ENCODE results near the gene CCDC71L.
"Not testable (repeated sequence)": the region's sequence is repeated elsewhere in the genome, so short reads cannot be mapped to it uniquely, and the experiment has no call there.

CCDC71L gene

DNA sequence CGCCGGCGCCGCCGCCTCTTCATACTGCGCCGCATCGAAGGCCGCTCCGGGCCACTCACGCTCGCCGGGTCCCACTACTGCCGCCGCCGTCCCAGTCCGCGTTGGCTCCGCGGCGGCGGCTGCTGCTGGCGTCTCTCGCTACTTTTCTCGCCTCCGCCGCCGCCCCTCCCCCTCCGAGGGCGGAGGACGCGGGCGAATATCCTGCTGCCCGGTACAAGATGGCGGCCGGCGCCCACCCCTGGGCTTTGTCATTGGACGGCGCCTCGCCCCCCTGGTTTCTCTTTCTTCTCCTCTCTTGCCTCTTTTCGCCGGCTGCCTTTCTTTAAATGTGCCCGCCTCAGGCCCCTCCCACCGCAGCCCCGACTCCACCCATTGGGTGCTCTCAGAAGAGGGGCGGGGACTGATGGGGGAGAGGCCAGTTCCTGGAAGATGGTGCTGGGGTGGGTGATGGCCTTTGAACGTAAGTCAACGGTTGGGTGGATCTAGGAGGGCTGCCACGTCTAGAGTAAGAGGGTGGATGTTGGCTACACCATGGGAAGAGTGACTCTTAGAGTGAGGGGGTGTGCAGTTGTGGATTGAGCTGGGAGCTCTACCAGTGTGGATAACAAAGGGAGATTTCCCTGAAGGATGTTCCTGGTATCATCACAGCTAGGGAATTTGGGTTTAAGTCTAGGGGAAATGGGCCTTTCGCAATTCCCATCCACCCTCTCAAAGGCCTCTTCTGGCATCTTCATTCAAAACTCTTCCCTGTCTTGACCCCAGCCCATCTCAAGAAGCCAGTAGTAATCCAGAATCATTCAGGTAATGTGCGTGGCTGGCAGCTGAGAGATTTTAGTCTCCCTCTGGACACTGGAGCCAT, at the start of gene CCDC71L:
Gene CCDC71L, minus strand, starts transcription at position 297 of the 859 bp plus-strand sequence. Its CDS starts 262 bp downstream, at position 35.
- DNase-seq: peak; percentile 92

DNA sequence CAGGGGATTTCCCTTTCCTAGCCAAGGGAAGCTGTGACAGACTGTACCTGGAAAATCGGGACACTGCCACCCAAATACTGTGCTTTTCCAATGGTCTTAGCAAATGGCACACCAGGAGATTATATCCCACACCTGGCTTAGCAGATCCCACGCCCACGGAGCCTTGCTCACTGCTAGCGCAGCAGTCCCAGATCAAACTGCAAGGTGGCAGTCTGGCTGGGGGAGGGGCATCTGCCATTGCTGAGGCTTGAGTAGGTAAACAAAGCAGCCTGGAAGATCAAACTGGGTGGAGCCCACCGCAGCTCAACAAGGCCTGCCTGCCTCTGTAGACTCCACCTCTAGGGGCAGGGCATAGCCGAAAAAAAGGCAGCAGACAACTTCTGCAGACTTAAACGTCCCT, 48.6 kb upstream of the CCDC71L start:
- not testable (repeated sequence) for DNase-seq

DNA sequence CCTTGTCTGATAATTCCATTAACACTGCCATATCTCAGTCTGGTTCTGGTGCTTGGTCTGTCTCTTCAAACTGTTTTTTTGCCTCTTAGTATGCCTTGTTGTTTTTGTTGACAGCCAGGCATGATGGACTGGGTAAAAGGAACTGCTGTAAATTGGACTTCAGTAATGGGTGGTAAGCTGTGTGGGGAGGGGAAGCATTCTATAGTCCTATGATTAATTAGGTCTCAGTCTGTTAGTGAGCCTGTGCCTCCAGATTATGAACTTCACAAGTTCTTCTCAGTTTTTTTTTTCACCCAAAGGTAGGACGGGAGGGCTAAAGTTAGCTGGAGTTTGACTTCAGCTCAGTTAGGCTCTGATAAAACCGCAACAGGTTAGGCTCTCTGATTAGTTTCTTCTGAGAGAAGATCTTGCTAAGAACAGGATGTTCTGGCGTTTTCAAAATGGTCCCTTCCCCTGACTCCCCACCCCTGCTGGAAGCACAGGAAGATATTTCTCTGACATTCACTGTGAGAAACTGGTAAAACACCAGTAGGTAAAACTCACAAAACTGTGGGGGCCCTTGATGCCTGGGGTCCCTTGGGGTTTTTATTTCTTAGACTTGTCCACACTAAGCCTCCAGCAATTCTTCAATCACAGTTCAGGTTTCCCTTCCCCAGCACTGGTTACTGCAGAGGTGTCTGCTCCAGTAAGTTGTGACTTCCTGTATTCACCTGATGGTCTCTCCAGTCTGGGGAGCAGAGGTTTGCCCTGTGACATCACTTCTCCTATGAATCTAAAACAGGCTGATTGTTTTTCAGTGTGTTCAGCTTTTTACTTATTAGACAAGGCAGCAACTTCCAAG, 43.3 kb upstream of the CCDC71L start:
- no peak for DNase-seq

DNA sequence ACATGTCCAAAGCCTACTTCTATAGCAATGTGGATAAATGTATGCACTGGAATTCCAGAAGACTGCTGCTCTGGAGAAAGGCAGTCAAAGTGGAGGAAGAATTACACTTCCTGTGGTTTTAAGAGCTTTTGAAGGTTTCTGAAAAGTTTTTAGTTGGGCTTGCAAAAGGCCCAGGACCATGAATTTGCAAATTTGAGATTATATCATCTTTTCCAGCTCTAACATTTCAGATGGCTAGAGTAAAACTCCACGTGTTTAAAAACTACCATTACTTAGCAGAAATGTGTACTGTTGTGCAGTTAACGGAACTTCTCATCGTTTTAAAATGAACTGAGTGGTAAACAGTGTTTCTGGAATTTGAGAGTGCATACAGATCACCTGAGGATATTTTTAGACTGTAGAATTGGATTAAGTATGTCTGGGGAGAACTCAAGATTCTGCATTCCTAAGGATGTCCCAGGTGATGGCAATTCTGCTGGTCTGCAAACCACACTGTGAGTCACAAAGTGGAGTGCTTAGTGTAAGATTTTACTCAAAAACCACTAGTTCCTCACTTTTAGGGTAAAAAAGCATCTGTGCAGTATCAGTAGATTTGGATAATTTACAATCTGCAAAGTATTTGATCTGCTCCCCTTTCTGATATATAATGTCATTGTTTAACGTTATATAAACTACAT, 32.9 kb upstream of the CCDC71L start:
- DNase-seq: no peak

DNA sequence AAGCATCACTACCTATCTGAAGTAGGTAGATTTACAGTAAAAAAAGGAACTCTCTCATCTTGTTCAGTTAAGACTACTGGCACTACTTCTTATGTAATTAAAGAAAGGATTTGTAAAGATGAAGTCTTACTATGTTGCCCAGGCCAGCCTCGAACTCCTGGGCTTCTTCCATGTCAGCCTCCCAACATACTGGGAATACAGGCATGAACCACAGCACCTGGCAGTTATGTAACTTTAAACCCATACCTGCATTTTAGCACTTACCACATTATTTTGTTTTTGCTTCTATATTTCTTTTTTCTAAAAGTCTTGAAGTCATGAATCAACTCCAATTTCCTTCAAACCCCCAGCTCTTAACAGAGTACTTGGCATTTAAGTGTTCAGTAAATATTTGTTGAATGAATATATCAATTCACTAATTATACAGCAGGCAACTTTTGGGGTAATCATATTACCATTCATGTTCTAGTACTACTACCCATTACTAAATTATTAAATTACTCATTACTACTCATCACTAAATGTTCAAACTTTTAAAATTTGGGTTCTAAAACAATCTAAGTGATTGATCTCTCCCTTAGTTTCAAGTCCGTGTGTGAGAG, 31.6 kb upstream of the CCDC71L start:
- no peak for DNase-seq

DNA sequence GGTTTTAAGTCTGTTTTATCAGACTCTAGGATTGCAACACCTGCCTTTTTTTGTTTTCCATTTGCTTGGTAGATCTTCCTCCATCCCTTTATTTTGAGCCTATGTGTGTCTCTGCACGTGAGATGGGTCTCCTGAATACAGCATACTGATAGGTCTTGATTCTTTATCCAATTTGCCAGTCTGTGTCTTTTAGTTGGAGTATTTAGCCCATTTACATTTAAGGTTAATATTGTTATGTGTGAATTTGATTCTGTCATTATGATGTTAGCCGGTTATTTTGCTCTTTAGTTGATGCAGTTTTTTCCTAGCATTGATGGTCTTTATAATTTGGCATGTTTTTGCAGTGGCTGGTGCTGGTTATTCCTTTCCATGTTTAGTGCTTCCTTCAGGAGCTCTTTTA, 27.2 kb upstream of the CCDC71L start:
- DNase-seq: not testable (repeated sequence)

DNA sequence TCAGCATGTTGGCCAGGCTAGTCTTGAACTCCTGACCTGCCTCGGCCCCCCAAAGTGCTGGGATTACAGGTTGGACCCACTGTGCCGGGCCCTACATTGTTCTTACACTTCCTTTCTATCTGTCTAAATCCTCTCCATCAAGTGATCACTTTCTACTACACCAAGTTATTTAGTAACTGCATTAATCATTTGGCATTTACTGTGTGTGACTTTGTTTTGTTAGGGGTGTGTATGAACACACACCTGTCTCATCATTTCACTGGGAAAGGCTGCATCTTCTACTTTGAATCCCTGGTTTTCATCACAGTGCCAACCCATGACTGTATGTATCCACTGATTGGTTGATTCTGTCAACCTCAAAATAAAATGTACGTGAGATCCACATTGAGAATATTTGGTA, 23.0 kb upstream of the CCDC71L start:
- no peak for DNase-seq

DNA sequence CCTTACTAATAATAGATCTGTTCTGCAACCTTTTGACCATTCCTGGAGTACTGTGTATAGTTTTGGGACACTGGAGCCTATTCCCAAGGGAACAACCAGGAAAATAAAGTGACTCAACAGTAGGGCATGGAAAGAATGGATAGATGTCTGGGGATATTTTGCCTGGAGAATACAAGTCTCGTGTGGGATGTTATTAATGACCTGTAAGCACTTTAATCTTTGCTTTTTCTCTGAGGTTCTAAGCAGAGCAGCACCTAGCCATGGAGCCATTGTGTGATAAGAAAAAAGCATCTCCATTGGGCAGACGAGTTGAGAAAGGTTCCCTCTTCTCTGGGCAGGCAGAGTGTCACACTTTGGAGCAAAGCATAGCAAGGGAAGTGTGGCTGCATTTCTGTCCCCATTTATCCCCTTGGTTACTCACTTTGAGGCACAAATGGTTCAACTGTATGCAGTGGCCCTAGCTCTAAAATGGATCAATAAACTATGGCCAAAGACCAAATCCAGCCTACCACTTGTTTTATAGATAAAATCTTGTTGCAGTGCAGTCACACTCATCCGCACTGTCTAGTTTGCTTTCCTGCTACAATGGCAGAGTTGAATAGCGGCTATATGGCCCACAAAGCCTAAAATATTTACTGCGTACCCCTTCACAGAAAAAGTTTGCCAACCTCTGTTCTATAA, 21.0 kb upstream of the CCDC71L start:
- no peak for DNase-seq

DNA sequence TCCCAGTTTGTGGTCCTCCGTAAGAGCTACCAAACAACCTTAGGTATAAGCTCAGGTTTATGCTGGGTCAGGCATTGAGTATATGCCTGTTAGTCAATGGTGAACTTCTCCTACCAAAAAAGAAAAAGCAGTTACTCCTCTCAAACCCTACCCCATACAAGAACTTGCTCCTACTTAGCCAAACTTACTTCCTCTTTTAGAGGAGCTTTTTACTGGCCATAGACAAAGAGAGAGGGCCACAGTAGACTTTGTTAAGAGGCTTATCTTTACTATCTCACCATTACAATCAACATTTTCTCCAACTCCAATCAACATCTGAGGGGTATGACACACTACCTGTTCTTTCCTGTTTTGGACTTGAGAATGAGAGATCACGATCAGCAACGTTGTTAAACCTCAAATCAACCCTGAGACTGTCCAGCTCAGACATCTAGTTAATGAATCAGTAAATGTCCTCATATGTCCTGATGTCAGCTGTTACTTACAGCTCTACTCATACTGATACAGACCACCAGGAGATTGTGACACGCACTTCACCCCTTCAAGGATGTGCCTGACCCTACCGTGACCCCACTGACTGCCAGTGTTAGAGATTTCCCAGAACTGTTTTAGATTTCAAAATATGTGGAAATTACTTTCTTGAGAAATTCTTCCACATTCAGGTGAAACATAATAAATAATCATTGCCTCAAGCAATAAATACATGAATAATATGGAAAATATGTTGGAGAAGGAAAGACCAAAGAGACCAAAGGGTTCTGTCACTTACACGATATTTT, 18.4 kb upstream of the CCDC71L start:
- DNase-seq: no peak

DNA sequence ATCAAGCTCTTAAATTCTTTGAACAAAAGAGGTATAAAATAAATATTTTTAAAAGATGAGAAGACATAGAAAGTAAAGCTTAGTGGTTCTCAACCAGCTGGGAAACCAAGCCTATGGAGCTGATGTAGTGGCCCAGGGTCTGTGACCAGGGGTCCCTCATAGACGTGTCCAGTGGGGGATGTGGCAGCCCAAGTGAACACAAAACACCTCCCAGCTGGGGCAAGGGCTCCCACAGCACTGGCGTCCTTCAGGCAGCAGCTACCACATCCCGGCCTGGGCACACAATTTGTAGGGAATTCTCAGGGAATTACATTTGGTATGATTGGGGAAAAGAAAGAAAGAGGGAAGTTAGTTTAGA, 17.8 kb upstream of the CCDC71L start:
- no peak for DNase-seq

DNA sequence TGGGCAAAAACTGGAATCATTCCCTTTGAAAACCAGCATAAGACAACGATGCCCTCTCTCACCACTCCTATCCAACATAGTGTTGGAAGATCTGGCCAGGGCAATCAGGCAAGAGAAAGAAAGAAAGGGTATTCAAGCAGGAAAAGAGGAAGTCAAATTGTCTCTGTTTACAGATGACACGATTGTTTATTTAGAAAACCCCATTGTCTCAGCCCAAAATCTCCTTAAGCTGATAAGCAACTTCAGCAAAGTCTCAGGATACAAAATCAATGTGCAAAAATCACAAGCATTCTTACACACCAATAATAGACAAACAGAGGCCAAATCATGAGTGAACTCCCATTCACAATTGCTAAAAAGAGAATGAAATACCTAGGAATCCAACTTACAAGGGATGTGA, 15.5 kb upstream of the CCDC71L start:
- DNase-seq: not testable (repeated sequence)

DNA sequence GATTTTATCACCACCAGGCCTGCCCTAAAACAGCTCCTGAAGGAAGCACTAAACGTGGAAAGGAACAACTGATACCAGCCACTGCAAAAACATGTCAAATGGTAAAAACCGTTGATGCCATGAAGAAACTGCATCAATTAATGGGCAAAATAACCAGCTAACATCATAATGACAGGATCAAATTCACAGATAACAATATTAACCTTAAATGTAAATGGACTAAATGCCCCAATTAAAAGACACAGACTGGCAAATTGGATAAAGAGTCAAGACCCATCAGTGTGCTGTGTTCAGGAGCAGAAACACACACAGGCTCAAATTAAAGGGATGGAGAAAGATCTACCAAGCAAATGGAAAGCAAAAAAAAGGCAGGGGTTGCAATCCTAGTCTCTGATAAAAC, 12.7 kb upstream of the CCDC71L start:
- not testable (repeated sequence) for DNase-seq

DNA sequence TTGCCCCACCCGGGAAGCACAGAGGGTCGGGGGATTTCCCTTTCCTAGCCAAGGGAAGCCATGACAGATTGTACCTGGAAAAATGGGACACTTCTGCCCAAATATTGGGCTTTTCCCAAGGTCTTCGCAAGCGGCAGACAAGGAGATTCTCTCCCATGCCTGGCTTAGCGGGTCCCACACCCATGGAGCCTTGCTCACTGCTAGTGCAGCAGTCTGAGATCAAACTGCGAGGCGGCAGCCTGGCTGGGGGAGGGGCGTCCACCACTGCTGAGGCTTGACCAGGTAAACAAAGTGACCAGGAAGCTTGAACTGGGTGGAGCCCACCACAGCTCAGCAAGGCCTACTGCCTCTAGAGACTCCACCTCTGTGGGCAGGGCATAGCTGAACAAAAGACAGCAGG, 11.0 kb upstream of the CCDC71L start:
- not testable (repeated sequence) for DNase-seq

DNA sequence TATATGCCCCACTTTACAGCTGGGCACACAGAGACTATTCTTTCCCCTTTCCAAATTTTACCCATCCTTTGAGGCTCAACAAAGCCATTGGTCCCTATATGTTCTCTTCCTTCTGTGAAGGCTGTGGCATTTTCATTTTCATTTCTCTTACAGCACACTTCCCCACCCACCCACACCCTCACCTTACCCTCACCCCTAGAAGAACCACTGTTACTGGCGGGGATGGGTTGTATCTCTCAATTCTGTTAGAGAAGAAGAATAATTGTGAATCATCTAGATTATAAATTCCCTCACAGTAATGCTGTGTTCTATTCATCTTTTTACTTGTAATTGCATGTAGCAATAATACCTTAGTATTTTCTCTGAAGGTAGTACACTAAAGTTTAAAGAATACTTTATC, 10.2 kb upstream of the CCDC71L start:
- DNase-seq: no peak

DNA sequence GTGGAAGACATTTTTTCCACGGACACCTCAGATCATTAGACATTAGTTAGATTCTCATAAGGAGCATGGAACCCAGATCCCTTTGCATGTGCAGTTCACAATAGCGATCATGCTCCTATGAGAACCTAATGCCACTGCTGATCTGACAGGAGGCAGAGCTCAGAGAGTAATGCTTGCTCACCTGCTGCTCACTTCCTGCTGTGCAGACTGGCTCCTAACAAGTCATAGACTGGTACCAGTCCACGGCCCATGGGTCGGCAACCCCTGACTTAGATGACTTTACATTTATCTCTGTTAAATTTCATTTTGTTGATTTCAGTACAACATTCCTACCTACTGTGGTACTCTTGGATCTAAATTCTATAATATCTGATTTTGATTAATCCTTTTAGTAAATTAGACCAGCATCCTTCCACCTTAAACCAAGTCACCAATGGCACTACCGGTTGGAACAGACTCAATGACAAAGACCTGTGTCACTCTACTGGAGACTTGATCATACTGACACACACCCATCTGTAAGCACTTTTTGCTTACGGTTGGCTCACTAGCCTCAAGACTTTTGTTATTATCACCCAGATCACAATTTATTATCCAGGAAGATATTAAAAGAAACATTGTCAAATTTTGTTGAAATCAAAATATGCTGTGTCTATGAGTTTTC, 8.0 kb upstream of the CCDC71L start:
- peak; percentile 43 for DNase-seq

DNA sequence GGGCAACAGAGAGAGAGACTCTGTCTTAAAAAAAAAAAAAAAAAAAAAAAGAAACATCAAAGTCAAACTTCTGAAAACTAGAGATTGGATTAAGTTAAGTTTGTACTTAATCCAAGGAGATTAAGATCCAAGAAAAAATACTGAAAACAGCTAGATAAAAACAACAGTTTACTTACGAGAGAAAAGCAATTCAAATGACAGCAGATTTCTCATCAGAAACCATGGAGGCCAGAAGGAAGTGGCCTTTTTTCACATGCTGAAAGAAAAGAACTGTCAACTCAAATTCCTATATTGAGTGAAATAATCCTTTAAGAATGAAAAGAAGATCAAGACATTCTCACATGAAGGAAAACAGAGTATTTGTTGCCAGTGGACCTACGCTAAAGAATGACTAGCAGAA, 5.4 kb upstream of the CCDC71L start:
- no peak for DNase-seq

DNA sequence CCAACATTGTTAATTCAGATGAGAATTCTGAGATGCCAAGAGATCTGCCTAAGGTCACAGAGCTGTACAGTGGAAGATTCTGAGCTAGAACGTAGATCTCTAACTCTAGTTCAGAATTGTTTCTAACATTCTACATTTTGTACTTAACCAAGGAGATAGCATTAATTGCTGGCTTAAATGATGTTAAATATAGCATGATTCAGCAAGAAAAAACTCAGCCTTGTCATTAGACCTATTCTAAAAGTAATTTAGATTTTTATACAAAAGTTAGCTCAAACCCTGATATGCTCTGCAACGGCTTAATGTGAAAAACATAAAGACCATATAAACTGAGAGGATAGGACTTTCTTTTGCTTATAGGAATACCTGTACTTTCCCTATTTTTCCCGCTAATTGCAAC, 3.4 kb upstream of the CCDC71L start:
- DNase-seq: no peak

DNA sequence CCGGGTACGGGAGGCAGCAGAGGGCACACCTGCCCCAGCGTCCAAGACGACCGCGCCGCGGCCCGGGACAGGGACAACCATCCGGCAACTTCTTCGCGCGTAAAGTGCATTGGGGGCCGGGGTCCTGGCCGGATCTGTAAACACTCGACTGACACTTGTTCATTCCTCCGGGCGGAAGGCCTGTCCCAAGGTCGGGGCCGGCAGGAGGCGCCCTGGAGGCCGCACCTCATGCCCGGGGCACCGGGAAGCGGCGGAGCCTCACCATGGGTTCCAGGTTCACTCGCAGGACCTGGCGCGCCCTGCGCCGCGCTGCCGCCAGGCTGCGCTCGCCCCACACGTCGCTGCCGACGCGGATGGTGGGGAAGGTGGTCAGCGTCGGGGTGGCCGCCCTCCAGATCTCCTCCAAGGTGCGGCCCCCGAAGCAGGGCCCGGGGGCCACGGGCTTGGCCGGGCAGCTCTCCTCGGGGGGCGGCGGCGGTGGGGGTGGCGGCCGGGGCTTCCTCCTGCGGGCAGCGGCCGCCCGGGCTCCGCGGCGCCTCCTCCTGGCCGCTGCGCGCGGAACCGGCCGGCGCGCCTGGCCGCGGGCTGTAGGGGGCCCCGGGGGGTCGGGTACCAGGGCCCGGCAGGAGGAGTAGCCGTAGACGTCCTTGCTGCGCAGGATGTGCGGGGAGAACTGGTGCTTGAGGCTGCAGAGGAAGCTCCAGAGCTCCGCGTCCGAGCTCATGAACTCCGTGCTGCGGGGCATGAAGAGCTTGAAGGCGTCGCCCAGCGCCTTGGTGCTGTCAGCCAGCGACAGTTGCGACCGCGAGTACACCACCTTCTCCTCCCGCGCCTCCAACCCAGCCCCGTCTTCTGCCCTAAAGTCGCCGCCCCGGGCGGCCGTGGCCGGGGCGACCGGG, 746 bp downstream of the CCDC71L start:
- DNase-seq: peak; percentile 41

DNA sequence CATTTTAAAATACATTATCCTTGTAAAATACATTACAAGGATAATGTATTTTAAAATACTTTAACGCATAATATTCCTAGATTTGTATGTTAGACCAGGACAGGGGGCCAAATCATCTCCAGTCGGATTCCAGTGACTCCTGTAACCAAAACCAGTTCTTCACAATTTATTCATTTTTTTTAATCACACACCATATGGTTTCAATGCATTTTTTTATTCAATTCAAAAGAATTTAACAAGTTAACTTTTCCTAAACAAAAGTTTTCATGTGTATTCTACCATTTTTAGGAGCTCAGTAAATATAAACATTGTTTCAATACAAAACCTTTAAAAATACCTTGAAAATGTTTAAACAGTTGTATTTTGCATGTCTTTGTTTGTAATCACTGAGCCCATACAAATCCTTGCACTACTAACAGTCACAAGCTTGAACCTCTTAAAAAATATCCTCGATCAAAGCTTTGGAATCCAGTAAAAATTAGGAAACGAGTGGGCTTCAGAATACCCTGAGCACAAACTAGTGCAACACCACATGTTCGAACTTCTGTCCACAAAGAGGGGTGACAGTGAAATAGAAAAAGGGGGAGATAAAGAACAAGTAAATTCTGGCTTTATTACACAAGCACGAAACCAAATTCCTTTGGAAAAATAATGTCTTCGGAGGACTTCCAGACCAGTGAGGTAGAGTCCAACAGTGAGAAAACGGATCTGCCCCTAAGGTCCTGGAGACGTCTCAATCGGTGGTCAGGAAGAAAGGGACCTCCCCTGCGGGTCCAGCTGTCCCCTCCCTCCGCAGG, 1.6 kb downstream of the CCDC71L start:
- no peak for DNase-seq

Data from DMS153 (cell line).